Measurements from ENCODE around the gene SOAT1.

- TF ChIP-seq, protein P1, sequence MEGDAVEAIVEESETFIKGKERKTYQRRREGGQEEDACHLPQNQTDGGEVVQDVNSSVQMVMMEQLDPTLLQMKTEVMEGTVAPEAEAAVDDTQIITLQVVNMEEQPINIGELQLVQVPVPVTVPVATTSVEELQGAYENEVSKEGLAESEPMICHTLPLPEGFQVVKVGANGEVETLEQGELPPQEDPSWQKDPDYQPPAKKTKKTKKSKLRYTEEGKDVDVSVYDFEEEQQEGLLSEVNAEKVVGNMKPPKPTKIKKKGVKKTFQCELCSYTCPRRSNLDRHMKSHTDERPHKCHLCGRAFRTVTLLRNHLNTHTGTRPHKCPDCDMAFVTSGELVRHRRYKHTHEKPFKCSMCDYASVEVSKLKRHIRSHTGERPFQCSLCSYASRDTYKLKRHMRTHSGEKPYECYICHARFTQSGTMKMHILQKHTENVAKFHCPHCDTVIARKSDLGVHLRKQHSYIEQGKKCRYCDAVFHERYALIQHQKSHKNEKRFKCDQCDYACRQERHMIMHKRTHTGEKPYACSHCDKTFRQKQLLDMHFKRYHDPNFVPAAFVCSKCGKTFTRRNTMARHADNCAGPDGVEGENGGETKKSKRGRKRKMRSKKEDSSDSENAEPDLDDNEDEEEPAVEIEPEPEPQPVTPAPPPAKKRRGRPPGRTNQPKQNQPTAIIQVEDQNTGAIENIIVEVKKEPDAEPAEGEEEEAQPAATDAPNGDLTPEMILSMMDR (IDR thresholded peaks at IDR 0.05; ENCODE audit: control extremely low read depth in 1 of 3, insufficient read depth in 1 of 3, low read depth in 1 of 3, low read length in 3 of 3), result no peak
- TF ChIP-seq GABPA (IDR thresholded peaks at IDR 0.05; ENCODE audit: borderline replicate concordance, insufficient read depth, low read length), result no peak
- TF ChIP-seq SRF (IDR thresholded peaks at IDR 0.05; ENCODE audit: low read depth, low read length), result no peak
- no peak for TF ChIP-seq CHD2 (IDR thresholded peaks at IDR 0.05; ENCODE audit: low read length)
- TF ChIP-seq SP2 (IDR thresholded peaks at IDR 0.05; ENCODE audit: low read length), result no peak
- TF ChIP-seq POLR2A (IDR thresholded peaks at IDR 0.05; ENCODE audit: control extremely low read depth in 1 of 2, low read depth in 2 of 2, low read length in 2 of 2), result no peak
- no peak for TF ChIP-seq BACH1 (IDR thresholded peaks at IDR 0.05; ENCODE audit: low read length)
- no peak for TF ChIP-seq SAP30 (IDR thresholded peaks at IDR 0.05; ENCODE audit: insufficient read depth, insufficient replicate concordance, low read length)
Measured at GRCh38 chr1:179372160-179372559, 78.6 kb downstream of the SOAT1 start.
